Metanephros (tissue), 2 donors: ENCODE data around the gene METTL17. TPM values are rescaled to one million over a fixed set of nuclear protein-coding genes. Genes with fewer than 3 reads are reported as not detected.

Experiments used
- small RNA-seq: library from RNA; depleted of rRNA; stranded (forward); fragments of <200 nt; gene quantifications from one replicate; pipeline ENCODE3, GENCODE V24; 2014; ENCODE audit warnings: low replicate concordance
- total RNA-seq: library from RNA; depleted of rRNA; stranded (reverse); fragments of >200 nt; gene quantifications from one replicate; pipeline ENCODE4 v1.2.3, GENCODE V29; 2014

Gene METTL17
- total RNA-seq, result 44.9 TPM

GRCh38 chr14:20989787-20990600 is at the start of gene METTL17:
TSS of gene METTL17 (plus strand) at chr14:20989980. CDS start at chr14:20990003, 23 bp downstream.

GRCh38 chr14:20954736-20955537 is 34.8 kb upstream of the METTL17 start, which contains the start of gene RNASE2:
TSS of gene RNASE2 (plus strand) at chr14:20955487. CDS start at chr14:20955772, 285 bp downstream.

GRCh38 chr14:20998674-20999366 is 9.0 kb downstream of the METTL17 start, which contains the start of gene SLC39A2:
TSS of gene SLC39A2 (plus strand) at chr14:20999293. CDS start at chr14:20999447, 154 bp downstream.

GRCh38 chr14:21024585-21025370 is 35.0 kb downstream of the METTL17 start, which contains the start of gene NDRG2:
TSS of gene NDRG2 (minus strand) at chr14:21025061. CDS start at chr14:21023315, 1,746 bp downstream.

GRCh38 chr14:21029917-21030316 is 40.1 kb downstream of the METTL17 start, which contains the start of gene TPPP2:
TSS of gene TPPP2 (plus strand) at chr14:21030217. CDS start at chr14:21030582, 365 bp downstream.

GRCh38 chr14:21034707-21035106 is 44.9 kb downstream of the METTL17 start, which contains the start of gene RNASE13:
TSS of gene RNASE13 (minus strand) at chr14:21034807. CDS start at chr14:21034288, 519 bp downstream.

GRCh38 chr14:21041676-21042433 is 52.1 kb downstream of the METTL17 start, which contains the start of gene RNASE7:
TSS of gene RNASE7 (plus strand) at chr14:21042362. CDS start at chr14:21042993, 631 bp downstream.

Small RNAs within 50 kb of the gene (small RNA-seq; reads per million reads assigned to genes)
- not detected for gene RN7SL189P

Other genes with a start within 250 kb of the METTL17 start
- not detected for gene EDDM3A, start 244.1 kb upstream of the METTL17 start, total RNA-seq
- gene EDDM3B, start 221.6 kb upstream of the METTL17 start, total RNA-seq, result not detected
- gene RNASE6, start 208.7 kb upstream of the METTL17 start, total RNA-seq, result 7.5 TPM
- gene RNASE1, start 187.1 kb upstream of the METTL17 start, total RNA-seq, result 198 TPM
- 3.3 TPM for gene RNASE3, start 98.6 kb upstream of the METTL17 start, total RNA-seq
- gene RNASE2, start 34.5 kb upstream of the METTL17 start, total RNA-seq, result 8.5 TPM
- gene SLC39A2, start 9.3 kb downstream of the METTL17 start, total RNA-seq, result 1.9 TPM
- 114 TPM for gene NDRG2, start 35.1 kb downstream of the METTL17 start, total RNA-seq
- gene TPPP2, start 40.2 kb downstream of the METTL17 start, total RNA-seq, result 1.8 TPM
- gene RNASE13, start 44.8 kb downstream of the METTL17 start, total RNA-seq, result not detected
- 0.18 TPM for gene RNASE7, start 52.4 kb downstream of the METTL17 start, total RNA-seq
- not detected for gene RNASE8, start 67.8 kb downstream of the METTL17 start, total RNA-seq
- gene ARHGEF40, start 80.3 kb downstream of the METTL17 start, total RNA-seq, result 77.5 TPM
- 19.1 TPM for gene ZNF219, start 108.7 kb downstream of the METTL17 start, total RNA-seq
- gene TMEM253, start 111.1 kb downstream of the METTL17 start, total RNA-seq, result 0.35 TPM
- gene OR5AU1, start 166.1 kb downstream of the METTL17 start, total RNA-seq, result not detected